NT2/D1 (cell line): ENCODE measurements around the gene ZGRF1.
"Not testable (repeated sequence)": the region's sequence is repeated elsewhere in the genome, so short reads cannot be mapped to it uniquely, and the experiment has no call there.

Source experiments
- DNase-seq: peaks from one replicate; pipeline ENCODE4 v3.0.0-alpha.2; 2011; ENCODE audit warnings: low read depth, low spot score
- H3K27me3 ChIP-seq: 2 replicates; pipeline ENCODE4 v1.6.0; 2011; ENCODE audit warnings: mild to moderate bottlenecking; ENCODE audit not compliant: insufficient read length, insufficient read depth
- H3K36me3 ChIP-seq: 2 replicates; pipeline ENCODE4 v1.6.1; 2011; ENCODE audit warnings: mild to moderate bottlenecking, low read length, mixed read lengths; ENCODE audit not compliant: insufficient read depth, insufficient read length
- H3K4me1 ChIP-seq: 2 replicates; pipeline ENCODE4 v1.5.1; 2011; ENCODE audit not compliant: insufficient read depth, insufficient read length
- H3K4me3 ChIP-seq: 2 replicates; pipeline ENCODE4 v1.5.1; 2011; ENCODE audit warnings: low read depth; ENCODE audit not compliant: insufficient read length
- H3K9ac ChIP-seq: 2 replicates; pipeline ENCODE4 v1.6.0; 2011; ENCODE audit warnings: low read depth; ENCODE audit not compliant: insufficient read length
- H3K9me3 ChIP-seq: 2 replicates; pipeline ENCODE4 v1.5.1; 2011; ENCODE audit warnings: mild to moderate bottlenecking, low read length; ENCODE audit not compliant: insufficient read depth
- SUZ12 ChIP-seq: IDR thresholded peaks from 2 replicates; pipeline ENCODE4 v1.6.1; 2011; ENCODE audit not compliant: insufficient read length, insufficient read depth; ENCODE audit errors: extremely low read depth
- YY1 ChIP-seq: IDR thresholded peaks from 2 replicates; pipeline ENCODE4 v1.6.1; 2011; ENCODE audit not compliant: insufficient read length, insufficient read depth
- ZNF274 ChIP-seq: IDR thresholded peaks from 2 replicates; pipeline ENCODE4 v1.6.1; 2011; ENCODE audit warnings: mild to moderate bottlenecking, low read depth, low read length

ZGRF1 gene

DNA sequence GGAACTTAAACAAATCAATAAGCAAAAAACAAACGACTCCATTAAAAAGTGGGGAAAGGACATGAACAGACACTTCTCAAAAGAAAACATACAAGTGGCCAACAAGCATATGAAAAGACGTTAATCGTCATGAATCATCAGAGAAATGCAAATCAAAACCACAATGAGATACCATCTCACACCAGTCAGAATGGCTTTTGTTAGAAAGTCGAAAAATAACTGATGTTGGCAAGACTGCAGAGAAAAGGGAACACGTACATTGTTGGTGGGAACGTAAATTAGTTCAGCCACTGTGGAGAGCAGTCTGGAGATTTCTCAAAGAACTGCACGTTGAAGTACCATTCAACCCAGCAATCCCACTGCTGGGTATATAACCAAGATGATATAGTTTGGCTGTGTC lies 144.4 kb downstream of the ZGRF1 start:
- H3K9me3 ChIP-seq = peaks cover 9% of the 10 kb centered on the region; the same call in 1 of the 2 replicates
- TF ChIP-seq YY1 (no peak), SUZ12 (no peak), ZNF274 (no peak)
- H3K4me3 ChIP-seq = no peak overlapping the region
- no peak for DNase-seq
- H3K36me3 ChIP-seq = no peaks in the 10 kb centered on the region
- no peak overlapping the region for H3K9ac ChIP-seq
- no peaks in the 10 kb centered on the region for H3K4me1 ChIP-seq
- H3K27me3 ChIP-seq = no peaks in the 10 kb centered on the region

DNA sequence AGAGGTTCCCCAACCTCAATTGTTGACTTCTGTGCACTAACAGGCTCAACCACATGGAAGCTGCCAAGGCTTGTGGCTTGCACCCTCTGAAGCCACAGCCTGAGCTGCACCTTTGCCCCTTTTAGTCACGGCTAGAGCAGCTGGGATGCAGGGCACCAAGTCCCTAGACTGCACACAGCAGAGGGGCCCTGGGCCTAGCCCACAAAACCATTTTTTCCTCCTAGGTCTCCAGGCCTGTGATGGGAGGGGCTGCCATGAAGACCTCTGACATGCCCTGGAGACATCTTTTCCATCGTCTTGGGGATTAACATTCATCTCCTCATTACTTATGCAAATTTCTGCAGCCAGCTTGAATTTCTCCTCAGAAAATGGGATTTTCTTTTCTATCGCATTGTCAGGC lies 145.9 kb downstream of the ZGRF1 start:
- not testable (repeated sequence) for H3K27me3 ChIP-seq, H3K9ac ChIP-seq, H3K36me3 ChIP-seq, H3K4me1 ChIP-seq, H3K9me3 ChIP-seq, H3K4me3 ChIP-seq, DNase-seq
